Measurements from ENCODE around the gene STK17B. TPM values are rescaled to one million over a fixed set of nuclear protein-coding genes. Genes with fewer than 3 reads are reported as not detected.

The STK17B gene
- total and polyA plus RNA-seq, 9 of the 15 experiments (the other 6 are each of a cell fraction or from before 2014, with no cell fraction given): 2.3 to 17.7 (median 8.5) TPM

GRCh38 chr2:196153480-196153879, 17.9 kb downstream of the STK17B start:
- no peak overlapping the region for H2AFZ ChIP-seq (ENCODE audit: low read depth, low read length)
- no peaks in the 10 kb centered on the region for H3K9me1 ChIP-seq (ENCODE audit: control insufficient read depth, insufficient read depth, low read length)
- ATAC-seq (peak; percentile 80), DNase-seq (ENCODE audit: extremely low read depth in 1 of 4, low spot score in 3 of 4) (peak in 2 of 4 experiments; percentile 55 to 64), FAIRE-seq (peak; percentile 52)
- peaks cover 0 to 5% of the 10 kb centered on the region in 2 experiments; a peak in 2 of 5 replicates for H3K4me1 ChIP-seq (replicated peaks in 1 of 2; ENCODE audit: control insufficient read depth in 2 of 2, insufficient read depth in 2 of 2, low read length in 2 of 2)
- peaks cover 8% of the 10 kb centered on the region for H3K79me2 ChIP-seq (ENCODE audit: control insufficient read depth, insufficient read depth, low read length)
- no peak overlapping the region for H3K4me2 ChIP-seq (ENCODE audit: insufficient read depth, low read length)
- BruUV-seq (replicated peaks): no TSS peak
- intact Hi-C loops (cut with micrococcal nuclease): no loop called here
- 0 out of 3 replicates have a peak overlapping the region, but pooled peaks have one; percentile 46 for H3K27ac ChIP-seq (ENCODE audit: extremely low read depth, low read depth, low read length)
- H4K20me1 ChIP-seq (replicated peaks; ENCODE audit: control insufficient read depth, insufficient read depth, low read length): no peaks in the 10 kb centered on the region
- WGBS (ENCODE audit: insufficient coverage, low coverage, missing lambda C conversion rate): 3% methylated on average over 2 of the region's 2 CpGs
- POLR2A ChIA-PET: interaction anchor here (0.6 to 1.3 kb wide), 3 partner anchors 9 to 158 kb away, joined by 3 to 4 read pairs (median 3); no protein-coding TSS in a partner anchor
- no peak overlapping the region for H3K4me3 ChIP-seq
- no peak overlapping the region for H3K9ac ChIP-seq (ENCODE audit: insufficient read depth in 1 of 2, low read depth in 2 of 2, low read length in 2 of 2)
- peaks cover 39% of the 10 kb centered on the region; the same call in 2 of the 3 replicates for H3K36me3 ChIP-seq (ENCODE audit: control insufficient read depth, insufficient read depth, low read length)
- no peaks in the 10 kb centered on the region for H3K9me3 ChIP-seq (replicated peaks; ENCODE audit: control insufficient read depth, insufficient read depth, low read depth, low read length)
- in situ Hi-C loops (cut with MboI): no loop called here
- CTCF ChIA-PET (ENCODE audit: low intra/inter-chr PET ratio): no interaction called here
- H3K27me3 ChIP-seq (ENCODE audit: control insufficient read depth in 2 of 2, insufficient read depth in 2 of 2, low read length in 2 of 2): no peaks in the 10 kb centered on the region
- TF ChIP-seq POLR2AphosphoS2 (IDR thresholded peaks at IDR 0.05; ENCODE audit: low read length) (no peak), SRSF1 (IDR thresholded peaks at IDR 0.05; ENCODE audit: low read depth, low read length) (no peak), RCOR1 (IDR thresholded peaks at IDR 0.05; ENCODE audit: borderline replicate concordance in 1 of 2, low read depth in 2 of 2, low read length in 2 of 2) (peak; percentile 22 to 90; a peak in 3 of 4 replicates), EP300 (IDR thresholded peaks at IDR 0.05; ENCODE audit: low read length) (peak; percentile 74), POLR3A (IDR thresholded peaks at IDR 0.05; ENCODE audit: borderline replicate concordance, extremely low read depth, insufficient read depth, insufficient read length) (no peak), RNF219 (CRISPR knock-in tag; IDR thresholded peaks at IDR 0.05) (no peak), NBN (IDR thresholded peaks at IDR 0.05; ENCODE audit: low read depth) (no peak), RBM25 (IDR thresholded peaks at IDR 0.05; ENCODE audit: low read depth, low read length, severe bottlenecking) (no peak), ESRRA (IDR thresholded peaks at IDR 0.05; ENCODE audit: borderline replicate concordance, low read depth) (peak; percentile 19; the same call in 1 of the 2 replicates), TGIF2 (CRISPR knock-in tag; IDR thresholded peaks at IDR 0.05) (no peak), MYNN (IDR thresholded peaks at IDR 0.05) (no peak), MYNN (CRISPR knock-in tag; IDR thresholded peaks at IDR 0.05) (no peak), YY1 (IDR thresholded peaks at IDR 0.05; ENCODE audit: borderline replicate concordance in 1 of 3, control insufficient read depth in 1 of 3, extremely low read depth in 1 of 3, insufficient read depth in 3 of 3, insufficient read length in 1 of 3, insufficient replicate concordance in 2 of 3, low read depth in 1 of 3, low read length in 2 of 3) (no peak), CEBPG (CRISPR knock-in tag; IDR thresholded peaks at IDR 0.05) (no peak), CEBPG (tag; conservative IDR thresholded peaks at IDR 0.05 in 1 of 2, IDR thresholded peaks at IDR 0.05 in 1 of 2) (no peak), CREB5 (CRISPR knock-in tag; IDR thresholded peaks at IDR 0.05) (no peak), PTBP1 (IDR thresholded peaks at IDR 0.05; ENCODE audit: low read depth, low read length) (no peak), GABPA (tag; conservative IDR thresholded peaks at IDR 0.05; ENCODE audit: low read depth) (no peak), SNAPC5 (CRISPR knock-in tag; IDR thresholded peaks at IDR 0.05) (no peak), POLR3G (IDR thresholded peaks at IDR 0.05; ENCODE audit: extremely low read depth, insufficient read length, insufficient replicate concordance) (no peak)
